Left lung (tissue), 10 donors: Measurements from ENCODE around the gene PAK1. TPM values are rescaled to one million over a fixed set of nuclear protein-coding genes. Genes with fewer than 3 reads are reported as not detected.

Experiments
- ATAC-seq: fragments of 200-7000 bp; cut with Tn5 transposase; one replicate; pipeline ENCODE4 v1.9.1; 2020; ENCODE audit warnings: moderate library complexity
- DNase-seq, 4 donors: peaks; one replicate each; pipeline ENCODE4 v3.0.0-alpha.2; 2013 to 2020
- H3K27ac ChIP-seq, 2 donors: fragments of 200-600 bp; sonication (generic) in 1 of 2; one replicate each; pipeline versions ENCODE4 v1.5.0 to v1.8.0; 2020 to 2021
- H3K27me3 ChIP-seq, 2 donors: fragments of 200-600 bp; sonication (generic) in 1 of 2; one replicate each; pipeline versions ENCODE4 v1.5.0 to v1.8.0; 2020 to 2021
- H3K36me3 ChIP-seq, 2 donors: fragments of 200-600 bp; sonication (generic) in 1 of 2; one replicate each; pipeline versions ENCODE4 v1.5.0 to v1.8.0; 2020 to 2021
- H3K4me1 ChIP-seq, 2 donors: fragments of 200-600 bp; one replicate each; pipeline ENCODE4 v1.8.0; 2021
- H3K4me3 ChIP-seq, 2 donors: fragments of 200-600 bp; sonication (generic) in 1 of 2; one replicate each; pipeline versions ENCODE4 v1.5.0 to v1.8.0; 2020 to 2021; ENCODE audit warnings: mild to moderate bottlenecking in 1 of 2
- H3K9me3 ChIP-seq, 2 donors: fragments of 200-600 bp; sonication (generic) in 1 of 2; one replicate each; pipeline versions ENCODE4 v1.5.0 to v1.8.0; 2020 to 2021
- CTCF ChIP-seq, 2 donors: fragments of 200-600 bp; sonication (generic) in 1 of 2; IDR thresholded peaks; one replicate each; pipeline versions ENCODE4 v1.5.0 to v1.8.0; 2021; ENCODE audit warnings: antibody characterized with exemption in 2 of 2
- intact Hi-C, 2 donors: fragments of 100-400 bp; cut with DNase I; formaldehyde crosslinking; loops; one replicate each; pipeline versions ENCODE4 v1.11.2 to v1.14.2; 2022
- polyA plus RNA-seq, 6 donors: library from polyadenylated mRNA; unstranded; fragments of 120-200 nt; gene quantifications; one replicate each; pipeline ENCODE4 v1.2.1, GENCODE V29; 2013; ENCODE audit not compliant: insufficient read length in 6 of 6
- total RNA-seq, 2 donors: library from RNA; stranded (reverse); fragmentation: NEBNext Ultra II Directional; extraction: Animal tissue kit (Norgen Biotek cat#: 25700); gene quantifications; one replicate each; pipeline ENCODE4 v1.2.1, GENCODE V29; 2021
- donor health status: DM: no; HTN: yes; CAD: no.
- donor health status: DM: no; HTN: no; CAD: no.

The PAK1 gene
- total and polyA plus RNA-seq, 8 donors, result 32.4 to 61.4 (median 51.4) TPM

- Histone ChIP-seq H3K27ac (no peak overlapping the region), H3K36me3 (no peaks in the 10 kb centered on the region), H3K9me3 (no peaks in the 10 kb centered on the region), H3K4me1 (peaks cover 0 to 17% of the 10 kb centered on the region in 2 donors), H3K27me3 (no peaks in the 10 kb centered on the region), H3K4me3 (no peak overlapping the region)
- no peak for TF ChIP-seq CTCF (IDR thresholded peaks at IDR 0.05)
- no peak for ATAC-seq
- DNase-seq, result no peak
- intact Hi-C loops, result no loop called here
These were observed 76.3 kb downstream of the PAK1 start for GRCh38 chr11:77397631-77398030.

- intact Hi-C loops, result no loop called here
- Histone ChIP-seq H3K27ac (no peak overlapping the region), H3K36me3 (peaks cover 0 to 3% of the 10 kb centered on the region in 2 donors), H3K27me3 (no peaks in the 10 kb centered on the region), H3K9me3 (no peaks in the 10 kb centered on the region), H3K4me3 (no peak overlapping the region), H3K4me1 (peaks cover 0 to 13% of the 10 kb centered on the region in 2 donors)
- ATAC-seq (no peak), DNase-seq (no peak)
- no peak for TF ChIP-seq CTCF (IDR thresholded peaks at IDR 0.05)
These were observed 77.0 kb downstream of the PAK1 start for GRCh38 chr11:77396911-77397310.

GRCh38 chr11:77396305-77396704 lies 77.6 kb downstream of the PAK1 start:
- DNase-seq (no peak), ATAC-seq (no peak)
- intact Hi-C loops, result no loop called here
- Histone ChIP-seq H3K36me3 (peaks cover 0 to 9% of the 10 kb centered on the region in 2 donors), H3K27ac (no peak overlapping the region), H3K9me3 (no peaks in the 10 kb centered on the region), H3K4me1 (peaks cover 0 to 10% of the 10 kb centered on the region in 2 donors), H3K27me3 (no peaks in the 10 kb centered on the region), H3K4me3 (no peak overlapping the region)
- no peak for TF ChIP-seq CTCF (IDR thresholded peaks at IDR 0.05)

GRCh38 chr11:77395460-77396173 lies 78.3 kb downstream of the PAK1 start:
- Histone ChIP-seq H3K9me3 (no peaks in the 10 kb centered on the region), H3K4me1 (peaks cover 0 to 6% of the 10 kb centered on the region in 2 donors), H3K27ac (no peak overlapping the region), H3K27me3 (no peaks in the 10 kb centered on the region), H3K4me3 (no peak overlapping the region), H3K36me3 (peaks cover 0 to 10% of the 10 kb centered on the region in 2 donors)
- TF ChIP-seq CTCF (IDR thresholded peaks at IDR 0.05), result no peak
- ATAC-seq, result no peak
- intact Hi-C loops, result no loop called here
- DNase-seq, result no peak

- Histone ChIP-seq H3K27ac (no peak overlapping the region), H3K4me3 (no peak overlapping the region), H3K9me3 (no peaks in the 10 kb centered on the region), H3K36me3 (peaks cover 0 to 10% of the 10 kb centered on the region in 2 donors), H3K27me3 (no peaks in the 10 kb centered on the region), H3K4me1 (peaks cover 0 to 6% of the 10 kb centered on the region in 2 donors)
- TF ChIP-seq CTCF (IDR thresholded peaks at IDR 0.05), result no peak
- intact Hi-C loops, result no loop called here
- ATAC-seq (no peak), DNase-seq (no peak)
These were observed 81.1 kb downstream of the PAK1 start for GRCh38 chr11:77392842-77393241.
